BE2C (cell line): Measurements from ENCODE around the gene OR2T12. TPM values are rescaled to one million over a fixed set of nuclear protein-coding genes. Genes with fewer than 3 reads are reported as not detected.
"Not testable (repeated sequence)": the region's sequence is repeated elsewhere in the genome, so short reads cannot be mapped to it uniquely, and the experiment has no call there.

Experiments used
- DNase-seq: peaks from one replicate; pipeline ENCODE4 v3.0.0-alpha.2; 2020
- H3K27me3 ChIP-seq: fragments of 250-450 bp; sonication (Bioruptor Pico); 2 replicates; pipeline ENCODE4 v1.5.1; 2020; ENCODE audit warnings: mild to moderate bottlenecking
- H3K36me3 ChIP-seq: fragments of 250-450 bp; sonication (Bioruptor Pico); 2 replicates; pipeline ENCODE4 v1.5.1; 2020; ENCODE audit warnings: mild to moderate bottlenecking
- H3K4me1 ChIP-seq: fragments of 250-450 bp; sonication (Bioruptor Pico); 2 replicates; pipeline ENCODE4 v1.5.1; 2020
- H3K4me3 ChIP-seq: 2 replicates; pipeline ENCODE4 v1.5.1; 2011; ENCODE audit warnings: low read depth, low read length
- H3K9me3 ChIP-seq: fragments of 250-450 bp; sonication (Bioruptor Pico); 2 replicates; pipeline ENCODE4 v1.5.1; 2020
- polyA plus RNA-seq: library from polyadenylated mRNA; unstranded; fragments of >200 nt; gene quantifications from one replicate; pipeline ENCODE4 v1.2.1, GENCODE V29; 2012; ENCODE audit warnings: low read depth, missing spikeins; ENCODE audit not compliant: insufficient read length, insufficient read depth
- TF ChIP-seq, protein P1 (sequence below): IDR thresholded peaks from 2 replicates; pipeline ENCODE4 v1.5.1; 2012; ENCODE audit warnings: mild to moderate bottlenecking, low read depth, low read length

OR2T12 gene
- polyA plus RNA-seq: not detected

GRCh38 chr1:248303324-248303723 lies at the start of gene OR2T12:
Gene OR2T12 (minus strand): TSS chr1:248303424. CDS start chr1:248295578, 7,846 bp downstream.
- TF ChIP-seq, protein P1, sequence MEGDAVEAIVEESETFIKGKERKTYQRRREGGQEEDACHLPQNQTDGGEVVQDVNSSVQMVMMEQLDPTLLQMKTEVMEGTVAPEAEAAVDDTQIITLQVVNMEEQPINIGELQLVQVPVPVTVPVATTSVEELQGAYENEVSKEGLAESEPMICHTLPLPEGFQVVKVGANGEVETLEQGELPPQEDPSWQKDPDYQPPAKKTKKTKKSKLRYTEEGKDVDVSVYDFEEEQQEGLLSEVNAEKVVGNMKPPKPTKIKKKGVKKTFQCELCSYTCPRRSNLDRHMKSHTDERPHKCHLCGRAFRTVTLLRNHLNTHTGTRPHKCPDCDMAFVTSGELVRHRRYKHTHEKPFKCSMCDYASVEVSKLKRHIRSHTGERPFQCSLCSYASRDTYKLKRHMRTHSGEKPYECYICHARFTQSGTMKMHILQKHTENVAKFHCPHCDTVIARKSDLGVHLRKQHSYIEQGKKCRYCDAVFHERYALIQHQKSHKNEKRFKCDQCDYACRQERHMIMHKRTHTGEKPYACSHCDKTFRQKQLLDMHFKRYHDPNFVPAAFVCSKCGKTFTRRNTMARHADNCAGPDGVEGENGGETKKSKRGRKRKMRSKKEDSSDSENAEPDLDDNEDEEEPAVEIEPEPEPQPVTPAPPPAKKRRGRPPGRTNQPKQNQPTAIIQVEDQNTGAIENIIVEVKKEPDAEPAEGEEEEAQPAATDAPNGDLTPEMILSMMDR: no peak
- no peak within 1 kb of the TSS for H3K4me3 ChIP-seq
- H3K9me3 ChIP-seq: no peaks in the 10 kb centered on the region
- H3K36me3 ChIP-seq: no peaks in the 10 kb centered on the region
- no peak for DNase-seq
- H3K27me3 ChIP-seq: no peaks in the 10 kb centered on the region
- no peaks in the 10 kb centered on the region for H3K4me1 ChIP-seq

DNA sequence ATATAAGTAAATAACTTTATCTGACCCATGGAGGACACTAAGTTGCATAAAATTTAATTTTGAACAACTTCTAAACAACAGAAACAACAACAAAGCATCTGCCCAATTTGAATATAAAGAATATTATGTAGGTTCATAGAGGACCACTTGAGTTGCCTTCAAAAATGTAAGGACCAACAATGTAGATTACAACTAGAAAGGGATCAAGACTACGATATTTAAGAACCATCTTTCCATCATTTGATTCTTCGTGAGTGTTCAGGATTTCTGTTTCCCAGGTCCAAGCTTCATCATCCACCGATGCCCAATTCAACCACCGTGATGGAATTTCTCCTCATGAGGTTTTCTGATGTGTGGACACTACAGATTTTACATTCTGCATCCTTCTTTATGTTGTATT lies 45.3 kb upstream of the OR2T12 start, which contains the start of gene OR14C36:
Gene OR14C36 (plus strand): TSS at position 301 of the 400 bp plus-strand sequence. CDS start 0 bp downstream, at position 301.
- Histone ChIP-seq H3K36me3 (no peaks in the 10 kb centered on the region), H3K4me1 (no peaks in the 10 kb centered on the region), H3K9me3 (no peaks in the 10 kb centered on the region; the same call in 1 of the 2 replicates), H3K4me3 (no peak within 1 kb of the TSS), H3K27me3 (no peaks in the 10 kb centered on the region)
- TF ChIP-seq, protein P1: no peak
- DNase-seq: no peak

DNA sequence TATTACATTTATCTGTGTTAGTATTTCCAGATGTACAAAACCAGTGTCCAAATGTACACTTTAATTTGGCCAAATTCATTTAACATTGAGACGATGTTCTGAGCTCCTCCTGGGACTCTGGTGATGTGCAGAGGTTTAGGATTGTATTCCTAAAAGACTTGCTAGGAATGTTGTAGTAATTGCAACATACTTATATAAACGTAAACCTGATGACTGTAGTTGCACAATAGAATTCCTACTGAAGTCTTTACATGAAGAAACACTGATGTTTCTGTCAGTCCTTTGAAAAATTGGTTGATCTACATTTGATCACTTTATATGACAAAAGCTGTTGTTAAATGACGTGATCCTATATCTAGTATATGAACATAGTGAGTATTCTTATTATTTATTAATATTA lies 40.2 kb upstream of the OR2T12 start:
- Histone ChIP-seq H3K27me3 (no peaks in the 10 kb centered on the region), H3K4me1 (no peaks in the 10 kb centered on the region), H3K36me3 (no peaks in the 10 kb centered on the region), H3K4me3 (no peak overlapping the region), H3K9me3 (no peaks in the 10 kb centered on the region)
- TF ChIP-seq, protein P1: no peak
- DNase-seq: no peak

GRCh38 chr1:248324468-248324867 lies 21.2 kb upstream of the OR2T12 start, which contains the start of gene OR2M7:
Gene OR2M7 (minus strand): TSS chr1:248324568. CDS start chr1:248324568, 0 bp downstream.
- no peaks in the 10 kb centered on the region for H3K9me3 ChIP-seq
- DNase-seq: no peak
- no peaks in the 10 kb centered on the region for H3K27me3 ChIP-seq
- H3K4me1 ChIP-seq: no peaks in the 10 kb centered on the region
- TF ChIP-seq, protein P1: no peak
- no peaks in the 10 kb centered on the region for H3K36me3 ChIP-seq
- H3K4me3 ChIP-seq: no peak within 1 kb of the TSS

- no peaks in the 10 kb centered on the region for H3K4me1 ChIP-seq
- H3K36me3 ChIP-seq: no peaks in the 10 kb centered on the region
- DNase-seq: no peak
- no peaks in the 10 kb centered on the region for H3K9me3 ChIP-seq
- TF ChIP-seq, protein P1: no peak
- no peak overlapping the region for H3K4me3 ChIP-seq
- H3K27me3 ChIP-seq: no peaks in the 10 kb centered on the region
These were observed 13.6 kb upstream of the OR2T12 start for GRCh38 chr1:248316796-248317195.

GRCh38 chr1:248306740-248307139 lies 3.5 kb upstream of the OR2T12 start:
- H3K27me3 ChIP-seq: not testable (repeated sequence)

More at GRCh38 chr1:248306740-248307139, 3.5 kb upstream of the OR2T12 start:
- H3K4me3 ChIP-seq, DNase-seq, H3K4me1 ChIP-seq, H3K9me3 ChIP-seq, H3K36me3 ChIP-seq: not testable (repeated sequence)
